Smooth muscle cell (in vitro differentiated cells): ENCODE data around the gene CLSTN2. TPM values are rescaled to one million over a fixed set of nuclear protein-coding genes. Genes with fewer than 3 reads are reported as not detected.

Experiments
- DNase-seq: peaks from one replicate; lab custom pipeline; 2025; ENCODE audit not compliant: unreplicated experiment; lab: John Stamatoyannopoulos, UW
- H2AFZ ChIP-seq: fragments of 200-600 bp; sonication (generic); 2 replicates; pipeline ENCODE4 v1.6.0; 2016; ENCODE audit warnings: antibody characterized with exemption, low read depth, mild to moderate bottlenecking
- H3F3A ChIP-seq: fragments of 200-600 bp; sonication (generic); 2 replicates; pipeline ENCODE4 v1.6.0; 2017; ENCODE audit warnings: antibody characterized with exemption, low read depth
- H3K27ac ChIP-seq: fragments of 200-600 bp; sonication (generic); 2 replicates; pipeline ENCODE4 v1.5.1; 2016; ENCODE audit warnings: low read depth, mild to moderate bottlenecking
- H3K27me3 ChIP-seq: fragments of 200-600 bp; sonication (generic); 2 replicates; pipeline ENCODE4 v1.6.1; 2016; ENCODE audit warnings: low read depth, mild to moderate bottlenecking
- H3K36me3 ChIP-seq: fragments of 200-600 bp; sonication (generic); 2 replicates; pipeline ENCODE4 v1.5.1; 2016; ENCODE audit warnings: low read depth
- H3K4me1 ChIP-seq: fragments of 200-600 bp; sonication (generic); 2 replicates; pipeline ENCODE4 v1.5.1; 2016; ENCODE audit warnings: low read depth
- H3K4me2 ChIP-seq: fragments of 200-600 bp; sonication (generic); 2 replicates; pipeline ENCODE4 v1.6.0; 2016; ENCODE audit warnings: mild to moderate bottlenecking
- H3K4me3 ChIP-seq: fragments of 200-600 bp; sonication (generic); 2 replicates; pipeline ENCODE4 v1.5.1; 2016; ENCODE audit warnings: mild to moderate bottlenecking
- H3K79me2 ChIP-seq: fragments of 200-600 bp; sonication (generic); 2 replicates; pipeline ENCODE4 v1.6.0; 2016; ENCODE audit warnings: low read depth, mild to moderate bottlenecking
- H3K9ac ChIP-seq: fragments of 200-600 bp; sonication (generic); 2 replicates; pipeline ENCODE4 v1.6.0; 2016; ENCODE audit warnings: low read depth
- H3K9me3 ChIP-seq: fragments of 200-600 bp; sonication (generic); replicated peaks from 2 replicates; pipeline ENCODE4 v1.5.1; 2016; ENCODE audit warnings: low read depth
- H4K20me1 ChIP-seq: fragments of 200-600 bp; sonication (generic); 2 replicates; pipeline ENCODE4 v1.6.0; 2016; ENCODE audit warnings: low read depth
- WGBS: methylation state at CpG from one replicate; pipeline ENCODE4 v1.1.7; 2016; ENCODE audit warnings: low lambda C conversion rate; 5-methylcytosine and 5-hydroxymethylcytosine counted together
- polyA plus RNA-seq: library from polyadenylated mRNA; unstranded; fragments of >200 nt; fragmentation: Nextera tagmentation; extraction: Ambion mirVana; gene quantifications from 2 replicates; pipeline ENCODE4 v1.2.1, GENCODE V29; 2016
- total RNA-seq: library from RNA; depleted of rRNA; stranded (reverse); fragments of >200 nt; gene quantifications from 2 replicates; pipeline ENCODE4 v1.2.3, GENCODE V29; 2014
- TF ChIP-seq, protein P1 (sequence below): fragments of 200-600 bp; sonication (generic); IDR thresholded peaks from 2 replicates; pipeline ENCODE4 v1.5.1; 2017; ENCODE audit warnings: borderline replicate concordance, mild to moderate bottlenecking, antibody characterized with exemption; ENCODE audit not compliant: insufficient read depth, poor library complexity, severe bottlenecking

CLSTN2 gene
- 0.85 and 1.5 TPM in 2 replicates for total RNA-seq
- polyA plus RNA-seq, result 0.91 and 1.9 TPM in 2 replicates

DNA sequence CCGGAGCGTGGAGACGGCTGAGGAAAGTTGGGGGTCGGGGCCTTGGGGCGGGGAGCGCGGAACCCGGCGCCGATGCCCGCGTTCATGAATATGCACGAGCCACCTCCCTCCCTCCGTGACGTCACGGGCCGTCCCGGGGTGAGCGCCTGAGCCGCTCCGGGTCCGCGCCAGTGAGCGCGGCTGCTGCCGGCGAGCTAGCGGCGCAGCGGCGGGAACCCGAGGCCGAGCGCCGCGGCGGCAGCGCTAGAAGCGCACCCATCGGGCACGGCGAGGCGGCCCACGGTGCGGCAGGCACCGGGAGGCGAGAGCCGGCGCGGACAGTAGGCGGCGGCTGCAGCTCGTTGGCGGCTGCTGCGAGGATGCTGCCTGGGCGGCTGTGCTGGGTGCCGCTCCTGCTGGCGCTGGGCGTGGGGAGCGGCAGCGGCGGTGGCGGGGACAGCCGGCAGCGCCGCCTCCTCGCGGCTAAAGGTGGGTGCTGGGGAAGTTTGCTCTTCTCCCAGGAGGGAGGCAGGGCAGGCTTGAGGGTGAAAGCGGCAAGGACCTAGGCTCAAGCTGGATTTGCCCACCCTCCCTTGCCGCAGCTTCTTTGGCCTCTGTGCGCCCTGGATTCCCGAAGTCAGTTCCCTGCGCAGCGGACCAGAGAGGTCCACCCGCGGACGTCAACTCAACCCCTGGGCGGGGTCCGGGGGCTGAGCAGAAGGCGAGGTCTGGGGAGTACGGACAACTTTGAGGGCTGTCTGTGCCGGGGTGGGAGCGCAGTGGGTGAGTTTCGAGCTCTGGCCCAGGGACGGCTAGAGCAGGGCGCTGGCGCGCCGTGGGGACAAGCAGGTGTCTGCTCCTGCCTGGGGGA, at the start of gene CLSTN2:
Gene CLSTN2 (plus strand): TSS at position 170 of the 850 bp plus-strand sequence.
- no peak within 1 kb of the TSS for H3K9ac ChIP-seq

GRCh38 chr3:139887431-139887830, 47.6 kb upstream of the CLSTN2 start:
- Histone ChIP-seq H3K36me3 (no peaks in the 10 kb centered on the region), H3K79me2 (no peaks in the 10 kb centered on the region), H3K4me1 (no peaks in the 10 kb centered on the region), H3K4me3 (no peak overlapping the region), H3K27me3 (no peaks in the 10 kb centered on the region), H4K20me1 (no peaks in the 10 kb centered on the region), H3K4me2 (no peak overlapping the region), H3F3A (no peaks in the 10 kb centered on the region), H2AFZ (no peak overlapping the region), H3K27ac (no peak overlapping the region), H3K9ac (no peak overlapping the region), H3K9me3 (no peaks in the 10 kb centered on the region)
- DNase-seq, result no peak
- TF ChIP-seq, protein P1, sequence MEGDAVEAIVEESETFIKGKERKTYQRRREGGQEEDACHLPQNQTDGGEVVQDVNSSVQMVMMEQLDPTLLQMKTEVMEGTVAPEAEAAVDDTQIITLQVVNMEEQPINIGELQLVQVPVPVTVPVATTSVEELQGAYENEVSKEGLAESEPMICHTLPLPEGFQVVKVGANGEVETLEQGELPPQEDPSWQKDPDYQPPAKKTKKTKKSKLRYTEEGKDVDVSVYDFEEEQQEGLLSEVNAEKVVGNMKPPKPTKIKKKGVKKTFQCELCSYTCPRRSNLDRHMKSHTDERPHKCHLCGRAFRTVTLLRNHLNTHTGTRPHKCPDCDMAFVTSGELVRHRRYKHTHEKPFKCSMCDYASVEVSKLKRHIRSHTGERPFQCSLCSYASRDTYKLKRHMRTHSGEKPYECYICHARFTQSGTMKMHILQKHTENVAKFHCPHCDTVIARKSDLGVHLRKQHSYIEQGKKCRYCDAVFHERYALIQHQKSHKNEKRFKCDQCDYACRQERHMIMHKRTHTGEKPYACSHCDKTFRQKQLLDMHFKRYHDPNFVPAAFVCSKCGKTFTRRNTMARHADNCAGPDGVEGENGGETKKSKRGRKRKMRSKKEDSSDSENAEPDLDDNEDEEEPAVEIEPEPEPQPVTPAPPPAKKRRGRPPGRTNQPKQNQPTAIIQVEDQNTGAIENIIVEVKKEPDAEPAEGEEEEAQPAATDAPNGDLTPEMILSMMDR, result no peak

More for the DNA sequence above, at the start of gene CLSTN2:
- Histone ChIP-seq H3K4me2 (peak within 1 kb of the TSS; percentile 95), H2AFZ (peak within 1 kb of the TSS; percentile 78), H3K9me3 (no peaks in the 10 kb centered on the region), H3K4me3 (peak within 1 kb of the TSS; percentile 57), H3K27ac (no peak within 1 kb of the TSS), H3K79me2 (no peaks in the 10 kb centered on the region), H3K27me3 (peaks cover 25% of the 10 kb centered on the region), H3K4me1 (peaks cover 4% of the 10 kb centered on the region), H3K36me3 (no peaks in the 10 kb centered on the region), H4K20me1 (no peaks in the 10 kb centered on the region), H3F3A (no peaks in the 10 kb centered on the region)
- DNase-seq, result peak; percentile 18
- TF ChIP-seq, protein P1, result no peak
- under 1% methylated on average over 64 of the region's 89 CpGs for WGBS

- no peaks in the 10 kb centered on the region for H3F3A ChIP-seq
- DNase-seq, result no peak
- H3K9ac ChIP-seq, result no peak overlapping the region
- no peak overlapping the region for H3K27ac ChIP-seq
- no peaks in the 10 kb centered on the region for H3K27me3 ChIP-seq
- H4K20me1 ChIP-seq, result no peaks in the 10 kb centered on the region
- H3K36me3 ChIP-seq, result no peaks in the 10 kb centered on the region
- 91% methylated on average over 2 of the region's 2 CpGs for WGBS
- no peak overlapping the region for H3K4me3 ChIP-seq
- TF ChIP-seq, protein P1, result no peak
- no peaks in the 10 kb centered on the region for H3K79me2 ChIP-seq
- no peak overlapping the region for H3K4me2 ChIP-seq
- H3K4me1 ChIP-seq, result no peaks in the 10 kb centered on the region
- no peak overlapping the region for H2AFZ ChIP-seq
- H3K9me3 ChIP-seq, result no peaks in the 10 kb centered on the region
Observed at GRCh38 chr3:139888561-139889140, 46.3 kb upstream of the CLSTN2 start.
